Fibroblast of the aortic adventitia (primary cell): ENCODE data around the gene CELF4. TPM values are rescaled to one million over a fixed set of nuclear protein-coding genes. Genes with fewer than 3 reads are reported as not detected.

Experiments
- DNase-seq: peaks from one replicate; pipeline ENCODE4 v3.0.0-alpha.2; 2010; ENCODE audit warnings: low read depth
- H3K4me3 ChIP-seq: 2 replicates; pipeline ENCODE4 v1.5.1; 2011; ENCODE audit warnings: low read depth, mild to moderate bottlenecking, control low read depth, low read length, moderate library complexity
- CTCF ChIP-seq: IDR thresholded peaks from 2 replicates; pipeline ENCODE4 v1.5.1; 2011; ENCODE audit warnings: mild to moderate bottlenecking, low read length, control low read depth, inconsistent platforms; ENCODE audit not compliant: insufficient read depth
- total RNA-seq: library from RNA; depleted of rRNA; stranded (reverse); fragments of >200 nt; gene quantifications from 2 replicates; pipeline ENCODE4 v1.2.3, GENCODE V29; 2012; ENCODE audit warnings: low replicate concordance

The CELF4 gene
- total RNA-seq, 1 donor: not detected

DNA sequence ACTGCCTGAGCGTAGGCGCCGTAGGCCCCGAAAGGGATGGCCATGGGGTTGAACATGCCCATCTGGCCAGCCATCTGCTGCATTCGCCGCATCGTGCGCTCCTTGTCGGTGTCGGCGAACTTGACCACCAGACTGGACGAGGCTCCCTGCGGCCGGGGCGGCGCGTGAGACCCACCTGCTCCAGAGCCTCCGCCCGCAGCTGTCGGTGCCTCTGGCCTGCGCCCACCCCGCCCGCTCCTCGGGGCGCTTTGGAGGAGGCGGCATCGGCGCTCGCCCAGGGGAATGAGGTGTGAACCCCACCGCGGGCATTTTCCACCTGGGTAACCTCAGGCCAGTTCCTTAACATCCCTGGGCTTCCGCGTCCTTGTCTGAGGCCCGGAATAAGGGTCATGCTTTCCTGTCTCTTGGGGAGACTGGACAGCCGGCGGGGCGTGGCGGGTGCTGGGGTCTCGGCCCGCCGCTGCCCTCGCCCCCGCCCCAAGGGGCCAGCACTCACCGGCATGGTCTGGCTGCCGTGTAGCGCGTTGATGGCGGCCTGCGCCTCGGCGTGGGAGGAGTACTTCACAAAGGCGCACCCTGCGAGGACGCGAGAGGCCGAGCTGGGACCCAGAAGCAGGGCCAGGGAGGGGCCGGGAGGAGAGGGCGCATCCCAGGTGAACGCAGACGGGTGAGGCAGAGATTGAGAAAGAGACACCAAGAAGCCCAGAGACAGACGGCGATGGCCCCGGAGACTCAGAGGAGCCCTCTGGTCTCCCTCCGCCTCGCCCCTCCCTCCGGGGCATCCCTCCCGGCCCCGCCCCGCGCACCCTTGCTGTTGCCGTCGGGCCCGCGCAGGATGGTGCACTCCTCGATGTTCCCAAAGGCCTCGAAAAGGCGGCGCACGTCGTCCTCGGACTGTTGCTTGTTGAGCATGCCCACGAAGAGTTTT lies 291.0 kb downstream of the CELF4 start:
- no peak for DNase-seq
- H3K4me3 ChIP-seq: no peak overlapping the region
- TF ChIP-seq CTCF: no peak

- DNase-seq: no peak
- TF ChIP-seq CTCF: no peak
- H3K4me3 ChIP-seq: no peak overlapping the region
These were observed 292.8 kb downstream of the CELF4 start for GRCh38 chr18:37272841-37273240.

DNA sequence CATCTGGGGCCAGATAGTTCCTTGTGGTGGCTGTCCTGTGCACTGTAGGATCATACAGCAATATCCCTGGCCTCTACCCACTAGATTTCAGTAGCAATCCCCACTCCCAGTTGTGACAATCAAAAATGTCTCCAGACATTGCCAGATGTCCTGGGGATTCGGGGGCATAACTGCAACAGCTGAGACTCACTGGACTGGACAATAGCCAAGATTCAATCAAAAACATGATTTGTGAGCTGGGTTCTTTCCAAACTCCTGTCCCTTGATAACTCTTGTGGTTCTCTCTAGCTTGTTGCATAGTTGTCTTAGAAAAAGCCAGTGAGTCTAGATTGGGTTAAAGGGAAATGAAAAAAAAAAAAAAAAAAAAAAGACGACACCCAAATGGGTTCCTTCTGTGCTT lies 293.4 kb downstream of the CELF4 start:
- no peak for DNase-seq
- no peak overlapping the region for H3K4me3 ChIP-seq

GRCh38 chr18:37270666-37271052 lies 294.9 kb downstream of the CELF4 start:
- no peak for TF ChIP-seq CTCF
- no peak overlapping the region for H3K4me3 ChIP-seq
- no peak for DNase-seq

More for the DNA sequence above, 293.4 kb downstream of the CELF4 start:
- TF ChIP-seq CTCF: no peak

DNA sequence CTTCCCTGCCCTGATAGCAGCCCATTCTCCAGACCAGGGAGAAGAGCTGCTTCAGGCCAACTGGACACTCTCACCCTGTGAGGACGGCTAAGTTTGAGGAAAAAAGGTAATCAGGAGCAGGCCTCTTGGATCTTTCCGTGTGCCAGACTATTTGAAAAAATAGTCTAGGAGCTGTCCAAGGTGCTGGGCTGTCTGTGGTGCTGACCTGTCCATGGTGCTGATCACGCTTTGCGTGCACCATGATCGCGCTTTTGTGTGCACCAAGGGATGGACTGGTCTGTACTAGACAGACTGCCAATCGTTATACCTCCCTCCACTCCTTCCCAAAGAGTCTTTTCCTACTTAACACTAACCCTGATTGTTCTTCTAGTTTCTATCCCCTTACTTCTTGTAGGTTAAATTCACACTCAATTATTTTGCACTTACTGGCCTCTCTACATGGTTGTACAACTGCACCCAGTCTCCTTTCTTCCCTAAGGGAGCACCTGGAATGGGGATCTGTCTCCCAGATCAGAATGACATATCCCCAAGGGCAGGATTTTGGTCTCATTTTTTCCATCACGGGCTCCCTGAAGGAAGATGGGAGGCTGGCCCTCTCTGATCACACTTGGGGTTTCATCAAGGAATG lies 295.4 kb downstream of the CELF4 start:
- no peak for TF ChIP-seq CTCF
- peak; percentile 57 for DNase-seq
- no peak overlapping the region for H3K4me3 ChIP-seq

DNA sequence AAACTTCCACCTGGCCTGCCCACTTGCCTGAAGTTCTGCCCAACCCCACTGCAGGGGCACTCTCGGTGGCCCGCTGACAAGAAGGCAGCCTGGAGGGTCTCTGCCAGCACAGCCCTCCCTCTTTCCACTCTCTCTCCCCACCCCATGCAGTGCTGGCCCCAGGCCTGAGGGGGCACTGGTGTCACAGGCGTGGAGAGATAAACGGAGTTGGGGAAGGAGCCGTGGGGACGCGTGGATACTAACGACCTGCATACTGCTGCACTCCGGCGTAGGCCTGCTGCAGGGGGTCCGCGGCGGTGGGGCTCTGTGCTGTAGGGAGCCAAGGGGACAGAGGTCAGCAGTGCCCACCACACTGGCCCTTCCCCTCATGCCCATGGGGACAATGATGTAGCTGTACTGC lies 299.3 kb downstream of the CELF4 start:
- no peak for DNase-seq
- TF ChIP-seq CTCF: no peak
- no peak overlapping the region for H3K4me3 ChIP-seq
